Astrocyte of the cerebellum (primary cell): Measurements from ENCODE around the gene SVEP1.

Experiments
- DNase-seq: peaks from one replicate; pipeline ENCODE4 v3.0.0-alpha.2; 2011; ENCODE audit warnings: low read depth
- H3K4me3 ChIP-seq: 2 replicates; pipeline ENCODE4 v1.5.1; 2011; ENCODE audit warnings: mild to moderate bottlenecking, low read depth, low read length, moderate library complexity
- in situ Hi-C: cut with HindIII; loops from 2 replicates; pipeline ENCODE4 v1.10.0; 2017; ENCODE audit warnings: low sequenced_read_pairs
- TF ChIP-seq, protein P1 (sequence below): IDR thresholded peaks from 2 replicates; pipeline ENCODE4 v1.5.1; 2012; ENCODE audit warnings: low read length, low read depth, moderate library complexity, mild to moderate bottlenecking; ENCODE audit errors: missing control alignments

Gene SVEP1

GRCh38 chr9:110340306-110340705 lies 239.2 kb downstream of the SVEP1 start:
- DNase-seq: peak; percentile 4
- TF ChIP-seq, protein P1, sequence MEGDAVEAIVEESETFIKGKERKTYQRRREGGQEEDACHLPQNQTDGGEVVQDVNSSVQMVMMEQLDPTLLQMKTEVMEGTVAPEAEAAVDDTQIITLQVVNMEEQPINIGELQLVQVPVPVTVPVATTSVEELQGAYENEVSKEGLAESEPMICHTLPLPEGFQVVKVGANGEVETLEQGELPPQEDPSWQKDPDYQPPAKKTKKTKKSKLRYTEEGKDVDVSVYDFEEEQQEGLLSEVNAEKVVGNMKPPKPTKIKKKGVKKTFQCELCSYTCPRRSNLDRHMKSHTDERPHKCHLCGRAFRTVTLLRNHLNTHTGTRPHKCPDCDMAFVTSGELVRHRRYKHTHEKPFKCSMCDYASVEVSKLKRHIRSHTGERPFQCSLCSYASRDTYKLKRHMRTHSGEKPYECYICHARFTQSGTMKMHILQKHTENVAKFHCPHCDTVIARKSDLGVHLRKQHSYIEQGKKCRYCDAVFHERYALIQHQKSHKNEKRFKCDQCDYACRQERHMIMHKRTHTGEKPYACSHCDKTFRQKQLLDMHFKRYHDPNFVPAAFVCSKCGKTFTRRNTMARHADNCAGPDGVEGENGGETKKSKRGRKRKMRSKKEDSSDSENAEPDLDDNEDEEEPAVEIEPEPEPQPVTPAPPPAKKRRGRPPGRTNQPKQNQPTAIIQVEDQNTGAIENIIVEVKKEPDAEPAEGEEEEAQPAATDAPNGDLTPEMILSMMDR: peak; percentile 60
- in situ Hi-C loops: no loop called here
- H3K4me3 ChIP-seq: no peak overlapping the region

DNA sequence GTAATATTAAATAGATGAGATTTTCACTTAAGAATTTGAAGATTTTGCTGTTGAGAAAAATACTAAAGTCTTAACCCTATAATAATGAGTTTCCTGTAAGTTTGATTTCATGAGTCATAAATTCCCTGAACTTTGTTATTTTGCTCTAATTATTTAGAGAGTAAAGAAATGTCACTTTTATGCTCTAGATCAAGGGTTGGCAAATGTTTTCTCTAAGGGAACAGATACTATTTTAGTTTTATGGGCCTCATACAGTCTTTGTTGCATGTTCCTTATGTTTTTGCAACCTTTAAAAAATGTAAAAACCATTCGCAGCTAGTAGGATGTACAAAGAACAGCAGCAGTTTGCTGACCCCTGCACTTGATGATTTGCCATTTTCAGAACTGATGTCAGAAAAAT lies 241.4 kb downstream of the SVEP1 start:
- DNase-seq: no peak
- TF ChIP-seq, protein P1: no peak
- H3K4me3 ChIP-seq: no peak overlapping the region
- in situ Hi-C loops: no loop called here

GRCh38 chr9:110337727-110338126 lies 241.8 kb downstream of the SVEP1 start, which contains the start of gene TXNDC8:
Gene TXNDC8 (minus strand): TSS chr9:110337863.
- TF ChIP-seq, protein P1: no peak
- in situ Hi-C loops: no loop called here
- peak; percentile 1 for DNase-seq
- no peak within 1 kb of the TSS for H3K4me3 ChIP-seq

- in situ Hi-C loops: no loop called here
- no peak for DNase-seq
- TF ChIP-seq, protein P1: no peak
- H3K4me3 ChIP-seq: no peak overlapping the region
Measured at GRCh38 chr9:110336363-110336762, 243.2 kb downstream of the SVEP1 start.

- H3K4me3 ChIP-seq: no peak overlapping the region
- no peak for DNase-seq
- TF ChIP-seq, protein P1: no peak
- in situ Hi-C loops: no loop called here
Measured at GRCh38 chr9:110334871-110335270, 244.7 kb downstream of the SVEP1 start.

- TF ChIP-seq, protein P1: no peak
- in situ Hi-C loops: no loop called here
- no peak for DNase-seq
- no peak overlapping the region for H3K4me3 ChIP-seq
Measured at GRCh38 chr9:110334183-110334582, 245.4 kb downstream of the SVEP1 start.

- no peak overlapping the region for H3K4me3 ChIP-seq
- DNase-seq: no peak
- TF ChIP-seq, protein P1: no peak
- in situ Hi-C loops: no loop called here
Measured at GRCh38 chr9:110332766-110333165, 246.8 kb downstream of the SVEP1 start.
